Ascending aorta (tissue), 2 donors: Measurements from ENCODE around the gene TEX28. TPM values are rescaled to one million over a fixed set of nuclear protein-coding genes. Genes with fewer than 3 reads are reported as not detected.

Experiments
- DNase-seq, 2 donors: peaks; one replicate each; pipeline ENCODE4 v3.0.0-alpha.2; 2019; ENCODE audit warnings: low spot score in 2 of 2
- H3K27ac ChIP-seq, 2 donors: fragments of 200-600 bp; sonication (generic); one replicate each; pipeline ENCODE4 v1.5.1; 2016 to 2017; ENCODE audit warnings: mild to moderate bottlenecking in 1 of 2
- H3K27me3 ChIP-seq: fragments of 200-600 bp; sonication (generic); one replicate; pipeline ENCODE4 v1.5.1; 2017
- H3K36me3 ChIP-seq, 2 donors: fragments of 200-600 bp; sonication (generic); one replicate each; pipeline ENCODE4 v1.5.1; 2016
- H3K4me1 ChIP-seq, 2 donors: fragments of 200-600 bp; sonication (generic); one replicate each; pipeline ENCODE4 v1.5.1; 2016 to 2017; ENCODE audit warnings: mild to moderate bottlenecking in 1 of 2
- H3K4me3 ChIP-seq, 2 donors: fragments of 200-600 bp; sonication (generic); one replicate each; pipeline ENCODE4 v1.5.1; 2016 to 2017; ENCODE audit warnings: mild to moderate bottlenecking in 1 of 2
- H3K9me3 ChIP-seq, 2 donors: fragments of 200-600 bp; sonication (generic); one replicate each; pipeline ENCODE4 v1.5.1; 2016
- CTCF ChIP-seq, 3 experiments: fragments of 200-600 bp in 2 of 3; fragments of 450-650 bp in 1 of 3; sonication (generic) in 2 of 3; IDR thresholded peaks; one replicate each; pipeline ENCODE4 v1.5.1; 2016 to 2019; ENCODE audit warnings: antibody characterized with exemption in 3 of 3, mild to moderate bottlenecking in 1 of 3, moderate library complexity in 1 of 3
- intact Hi-C: fragments of 100-400 bp; cut with DNase I; formaldehyde crosslinking; loops from one replicate; pipeline ENCODE4 v1.15.1; 2023
- total RNA-seq: library from RNA; depleted of rRNA; stranded (reverse); fragments of >200 nt; gene quantifications from one replicate; pipeline ENCODE4 v1.1.0, GENCODE V29; 2016

Gene TEX28
- total RNA-seq, 1 donor from 2014 or later = not detected

GRCh38 chrX:154309041-154309775 is 14.3 kb upstream of the TEX28 start:
- no peak overlapping the region for H3K4me3 ChIP-seq
- H3K4me1 ChIP-seq = no peaks in the 10 kb centered on the region
- H3K27ac ChIP-seq = no peak overlapping the region
- intact Hi-C loops = no loop called here
- H3K27me3 ChIP-seq = no peaks in the 10 kb centered on the region
- no peak for TF ChIP-seq CTCF (IDR thresholded peaks at IDR 0.05)
- no peaks in the 10 kb centered on the region for H3K9me3 ChIP-seq
- DNase-seq = no peak
- no peaks in the 10 kb centered on the region for H3K36me3 ChIP-seq

DNA sequence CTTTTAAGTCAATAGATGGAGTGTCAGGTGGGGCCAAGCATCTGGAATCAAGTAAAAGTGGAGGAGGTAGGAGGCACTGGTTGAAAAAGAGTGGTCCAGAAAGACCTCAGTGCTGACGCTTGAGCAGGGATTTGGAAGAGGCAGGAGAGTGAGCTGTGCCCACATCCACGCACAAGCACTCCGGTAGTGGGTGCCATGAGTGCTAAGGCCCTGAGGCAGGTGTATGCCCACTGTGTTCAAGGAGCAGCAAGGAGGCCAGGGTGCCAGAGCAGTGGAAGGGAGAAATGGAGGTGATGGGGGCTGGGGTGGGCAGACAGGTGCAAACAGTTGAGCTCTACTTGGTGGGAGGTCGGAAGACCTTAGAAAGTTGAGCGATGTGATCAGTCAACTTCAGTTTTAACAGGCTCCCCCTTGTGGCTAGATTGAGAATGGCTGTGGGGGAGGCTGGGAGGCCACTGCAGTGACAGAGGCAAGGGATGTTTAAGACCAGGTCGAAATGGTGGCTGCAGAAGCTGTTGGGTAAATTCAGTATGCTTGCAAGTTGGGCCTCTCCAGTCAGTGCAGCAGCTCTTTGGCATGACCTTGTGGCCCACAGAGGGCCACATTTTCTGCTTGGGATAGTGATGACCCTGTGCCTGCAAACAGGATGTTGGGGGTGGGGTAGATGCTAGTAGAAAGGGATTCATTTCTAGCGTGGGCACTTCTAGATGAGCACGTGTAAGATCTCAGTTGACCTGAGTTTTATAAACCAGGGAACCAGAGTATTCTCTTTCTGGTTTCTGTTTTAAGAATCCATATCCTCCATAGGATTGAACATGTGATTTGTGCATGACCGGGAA is 13.4 kb upstream of the TEX28 start:
- TF ChIP-seq CTCF (IDR thresholded peaks at IDR 0.05) = peak; percentile 40 to 66 (median 58)
- no peaks in the 10 kb centered on the region for H3K36me3 ChIP-seq
- no peaks in the 10 kb centered on the region for H3K27me3 ChIP-seq
- peak in 1 of 2 donors; percentile 76 for DNase-seq
- intact Hi-C loops = no loop called here
- no peak overlapping the region for H3K27ac ChIP-seq
- no peak overlapping the region for H3K4me3 ChIP-seq
- no peaks in the 10 kb centered on the region for H3K4me1 ChIP-seq
- no peaks in the 10 kb centered on the region for H3K9me3 ChIP-seq

GRCh38 chrX:154307202-154307601 is 12.3 kb upstream of the TEX28 start:
- DNase-seq = no peak
- no peaks in the 10 kb centered on the region for H3K27me3 ChIP-seq
- H3K4me3 ChIP-seq = no peak overlapping the region
- no peaks in the 10 kb centered on the region for H3K4me1 ChIP-seq
- no peaks in the 10 kb centered on the region for H3K9me3 ChIP-seq
- TF ChIP-seq CTCF (IDR thresholded peaks at IDR 0.05) = no peak
- no peaks in the 10 kb centered on the region for H3K36me3 ChIP-seq
- no peak overlapping the region for H3K27ac ChIP-seq
- intact Hi-C loops = no loop called here

GRCh38 chrX:154305541-154306205 is 10.7 kb upstream of the TEX28 start:
- H3K27me3 ChIP-seq = no peaks in the 10 kb centered on the region
- TF ChIP-seq CTCF (IDR thresholded peaks at IDR 0.05) = no peak
- no peaks in the 10 kb centered on the region for H3K36me3 ChIP-seq
- DNase-seq = no peak
- intact Hi-C loops = no loop called here
- no peaks in the 10 kb centered on the region for H3K4me1 ChIP-seq
- no peak overlapping the region for H3K4me3 ChIP-seq
- H3K9me3 ChIP-seq = no peaks in the 10 kb centered on the region
- H3K27ac ChIP-seq = no peak overlapping the region

DNA sequence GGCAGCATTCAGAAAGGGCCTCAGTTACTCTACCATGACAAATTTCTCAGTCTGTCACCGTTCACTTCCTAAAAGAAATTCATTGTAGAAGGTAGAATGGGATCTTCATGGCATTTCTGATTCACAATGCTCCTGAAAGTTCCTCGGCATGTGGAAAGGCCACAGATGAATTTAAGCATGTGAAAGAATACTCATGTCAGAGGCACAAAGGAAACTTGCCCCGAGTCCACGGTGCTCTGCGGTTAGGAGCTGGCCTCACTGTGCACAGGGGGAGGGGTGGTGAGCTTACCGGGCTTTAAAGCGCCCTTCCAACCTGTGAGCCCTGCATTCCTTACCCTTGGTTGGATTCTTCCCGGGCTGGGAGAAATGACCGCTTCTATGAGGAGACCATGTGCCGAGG is 9.9 kb upstream of the TEX28 start:
- no peaks in the 10 kb centered on the region for H3K9me3 ChIP-seq
- DNase-seq = no peak
- H3K27ac ChIP-seq = no peak overlapping the region
- H3K36me3 ChIP-seq = no peaks in the 10 kb centered on the region
- no peaks in the 10 kb centered on the region for H3K27me3 ChIP-seq
- no peak overlapping the region for H3K4me3 ChIP-seq
- intact Hi-C loops = no loop called here
- TF ChIP-seq CTCF (IDR thresholded peaks at IDR 0.05) = no peak
- H3K4me1 ChIP-seq = no peaks in the 10 kb centered on the region
